HepG2 (cell line): Measurements from ENCODE around the gene GMPR. TPM values are rescaled to one million over a fixed set of nuclear protein-coding genes. Genes with fewer than 3 reads are reported as not detected.

Source experiments
- ATAC-seq: fragments of 200-7000 bp; cut with Tn5 transposase; 3 replicates; pipeline ENCODE4 v1.9.1; 2020; ENCODE audit warnings: mild to moderate bottlenecking, moderate library complexity
- BruUV-seq: library from RNA; stranded (reverse); fragments of 400-500 nt; replicated peaks from 2 replicates; lab custom pipeline; 2021; lab: Mats Ljungman, UMichigan
- CTCF ChIA-PET: fragments of 300-600 bp; formaldehyde crosslinking; extraction: SDS; loops from one replicate; lab custom pipeline; 2021; ENCODE audit warnings: low total read pairs, inconsistent platforms, low intra/inter-chr PET ratio; lab: Yijun Ruan, JAX
- POLR2A ChIA-PET: fragments of 350-600 bp; sonication (Branson Sonifier 250); formaldehyde crosslinking; loops from one replicate; lab custom pipeline; 2020; ENCODE audit warnings: antibody characterized with exemption, inconsistent platforms; lab: Yijun Ruan, JAX
- DNase-seq: peaks from one replicate; pipeline ENCODE4 v3.0.0-alpha.2; 2015; ENCODE audit warnings: low spot score
- FAIRE-seq: peaks from 3 replicates; lab custom pipeline; 2011; peaks lifted over from hg19 to GRCh38; lab: Jason Lieb, UNC
- H2AFZ ChIP-seq: one replicate; pipeline ENCODE4 v1.6.1; 2011; ENCODE audit warnings: low read length, inconsistent platforms
- H3K27ac ChIP-seq: fragments of 300-600 bp; 3 replicates; pipeline ENCODE4 v1.8.0; 2011; ENCODE audit warnings: mixed run types, mild to moderate bottlenecking, mixed read lengths, low read length, inconsistent platforms; ENCODE audit not compliant: insufficient read depth; ENCODE audit errors: extremely low read length
- H3K27me3 ChIP-seq, 2 experiments: fragments of 200-600 bp in 1 of 2; 2 replicates in 1 of 2; 3 replicates in 1 of 2; pipeline versions ENCODE4 v1.6.0 to v1.8.0; 2011; ENCODE audit warnings: low read length in 2 of 2, mild to moderate bottlenecking in 2 of 2, moderate library complexity in 2 of 2, inconsistent platforms in 1 of 2; ENCODE audit not compliant: insufficient read depth in 2 of 2, control insufficient read depth in 1 of 2
- H3K36me3 ChIP-seq, 2 experiments: fragments of 200-600 bp in 1 of 2; replicated peaks in 1 of 2; 2 replicates in 1 of 2; 3 replicates in 1 of 2; pipeline versions ENCODE4 v1.5.1 to v1.8.0; 2011; ENCODE audit warnings: low read length in 2 of 2, inconsistent platforms in 1 of 2; ENCODE audit not compliant: insufficient read depth in 2 of 2, control insufficient read depth in 1 of 2
- H3K4me1 ChIP-seq: 2 replicates; pipeline ENCODE4 v1.5.1; 2012; ENCODE audit warnings: low read length, inconsistent platforms; ENCODE audit not compliant: insufficient read depth
- H3K4me2 ChIP-seq: 2 replicates; pipeline ENCODE4 v1.6.0; 2011; ENCODE audit warnings: low read depth, low read length, inconsistent platforms
- H3K4me3 ChIP-seq, 3 experiments: fragments of 200-600 bp in 1 of 3; sonication (generic), shearing (Covaris generic) in 1 of 3; replicated peaks in 1 of 3; 2 replicates each; pipeline ENCODE4 v1.5.1; 2011 to 2016; ENCODE audit warnings: low read length in 3 of 3, inconsistent platforms in 2 of 3, low read depth in 2 of 3, mild to moderate bottlenecking in 2 of 3, control low read depth in 1 of 3, mixed read lengths in 1 of 3; ENCODE audit not compliant: insufficient read depth in 1 of 3
- H3K79me2 ChIP-seq: one replicate; pipeline ENCODE4 v1.6.1; 2011; ENCODE audit warnings: low read length, inconsistent platforms; ENCODE audit not compliant: insufficient read depth
- H3K9ac ChIP-seq: 2 replicates; pipeline ENCODE4 v1.6.0; 2011; ENCODE audit warnings: mild to moderate bottlenecking, low read depth, low read length, inconsistent platforms; ENCODE audit not compliant: insufficient read depth
- H3K9me3 ChIP-seq: 2 replicates; pipeline ENCODE4 v1.5.1; 2012; ENCODE audit warnings: mild to moderate bottlenecking, low read length
- H4K20me1 ChIP-seq: 2 replicates; pipeline ENCODE4 v1.6.0; 2011; ENCODE audit warnings: inconsistent platforms, mild to moderate bottlenecking, low read length, moderate library complexity; ENCODE audit not compliant: insufficient read depth
- FOXP1 ChIP-seq, 2 experiments: fragments of 450-650 bp in 1 of 2; IDR thresholded peaks; 2 replicates each; pipeline ENCODE4 v1.6.1; 2017 to 2018; ENCODE audit warnings: antibody characterized with exemption in 1 of 2
- HMGXB3 ChIP-seq: sonication (generic); formaldehyde crosslinking; IDR thresholded peaks from 2 replicates; pipeline ENCODE4 v1.4.0; 2020; ENCODE audit warnings: missing genetic modification reagents, borderline replicate concordance
- SOX13 ChIP-seq, 3 experiments: fragments of 450-650 bp in 1 of 3; sonication (generic) in 1 of 3; formaldehyde crosslinking in 1 of 3; IDR thresholded peaks in 2 of 3; conservative IDR thresholded peaks in 1 of 3; 2 replicates each; pipeline versions ENCODE4 v1.5.0 to v1.6.1; 2016 to 2020; ENCODE audit warnings: antibody characterized with exemption in 1 of 3, mild to moderate bottlenecking in 1 of 3, missing compliant biosample characterization in 1 of 3, missing genetic modification reagents in 1 of 3, moderate library complexity in 1 of 3
- TBX2 ChIP-seq: sonication (generic); formaldehyde crosslinking; IDR thresholded peaks from 2 replicates; pipeline ENCODE4 v1.5.0; 2020; ENCODE audit warnings: missing genetic modification reagents, mild to moderate bottlenecking, borderline replicate concordance
- ZNF101 ChIP-seq: sonication (generic); formaldehyde crosslinking; IDR thresholded peaks from 2 replicates; pipeline ENCODE4 v1.4.0; 2020; ENCODE audit warnings: mild to moderate bottlenecking, low read depth, missing genetic modification reagents, borderline replicate concordance
- ZNF512B ChIP-seq: sonication (generic); formaldehyde crosslinking; IDR thresholded peaks from 2 replicates; pipeline ENCODE4 v1.5.1; 2020; ENCODE audit warnings: missing genetic modification reagents, mild to moderate bottlenecking, borderline replicate concordance
- ZNF773 ChIP-seq: sonication (generic); formaldehyde crosslinking; IDR thresholded peaks from 2 replicates; pipeline ENCODE4 v1.4.0; 2020; ENCODE audit warnings: missing genetic modification reagents, borderline replicate concordance
- ZNF788 ChIP-seq: sonication (generic); formaldehyde crosslinking; IDR thresholded peaks from 2 replicates; pipeline ENCODE4 v1.5.0; 2020; ENCODE audit warnings: mild to moderate bottlenecking, missing genetic modification reagents, borderline replicate concordance
- WGBS: methylation state at CpG from one replicate; pipeline ENCODE4 v1.1.6; 2017; ENCODE audit warnings: low lambda C conversion rate; 5-methylcytosine and 5-hydroxymethylcytosine counted together
- in situ Hi-C: cut with HindIII; loops from 2 replicates; pipeline ENCODE4 v1.10.0; 2017; ENCODE audit warnings: low pct_unique_long_range_greater_than_20kb; ENCODE audit not compliant: extremely low pct_ligation_motif_present
- intact Hi-C: fragments of 100-400 bp; cut with micrococcal nuclease; formaldehyde crosslinking; loops from one replicate; pipeline ENCODE4 v1.10.0; 2022; ENCODE audit not compliant: unreplicated experiment
- polyA plus RNA-seq, 8 experiments: library from polyadenylated mRNA; depleted of rRNA in 3 of 8; stranded (reverse) in 7 of 8; unstranded in 1 of 8; fragments of >200 nt; fragmentation: Illumina TruSeq in 4 of 8; extraction: Trizol in 4 of 8; gene quantifications; 2 replicates each; pipeline versions ENCODE4 v1.2.1 to v1.2.3, GENCODE V29; 2011 to 2016; ENCODE audit warnings: low read depth in 4 of 8, missing spikeins in 1 of 8, mixed read lengths in 1 of 8; ENCODE audit not compliant: insufficient read depth in 1 of 8
- total RNA-seq, 5 experiments: library from RNA; depleted of rRNA; stranded (reverse); fragments of >200 nt; fragmentation: Illumina TruSeq; extraction: Trizol; gene quantifications; 2 replicates each; pipeline ENCODE4 v1.2.3, GENCODE V29; 2016; ENCODE audit warnings: low read depth in 1 of 5
- TF ChIP-seq, protein P1 (sequence below): sonication (generic); formaldehyde crosslinking; conservative IDR thresholded peaks from 2 replicates; pipeline ENCODE4 v1.4.0; 2020; ENCODE audit warnings: missing genetic modification reagents
- TF ChIP-seq, protein P2 (sequence below): sonication (generic); formaldehyde crosslinking; IDR thresholded peaks from 2 replicates; pipeline ENCODE4 v1.4.0; 2020; ENCODE audit warnings: missing genetic modification reagents, borderline replicate concordance

The GMPR gene
- total and polyA plus RNA-seq, 2 of the 13 experiments (the other 11 are each of a cell fraction or from before 2014, with no cell fraction given), result not detected

DNA sequence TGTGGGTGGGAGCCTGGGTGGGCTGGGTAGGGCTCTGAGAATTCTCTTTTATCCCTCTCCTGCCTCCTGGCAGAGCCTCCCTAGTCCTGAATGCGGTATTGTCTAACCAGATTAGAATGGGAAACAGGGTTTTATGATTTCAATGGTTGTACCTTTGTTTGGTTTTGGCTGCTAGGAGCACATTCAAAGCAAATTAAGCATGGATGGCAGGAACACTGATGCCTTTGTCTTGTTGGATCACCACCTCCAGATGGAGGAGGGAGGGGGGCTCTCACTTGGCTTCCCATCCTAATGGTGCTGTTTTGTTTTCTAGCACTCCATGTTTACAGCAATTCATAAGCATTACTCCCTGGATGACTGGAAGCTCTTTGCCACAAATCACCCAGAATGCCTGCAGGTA lies 11.6 kb downstream of the GMPR start:
- ATAC-seq, result peak; percentile 47; the same call in 1 of the 3 replicates
- DNase-seq, result peak; percentile 45
- no TSS peak for BruUV-seq
- no peaks in the 10 kb centered on the region for H4K20me1 ChIP-seq
- no peaks in the 10 kb centered on the region for H3K4me1 ChIP-seq
- H3K9me3 ChIP-seq, result no peaks in the 10 kb centered on the region
- ChIA-PET POLR2A (no interaction called here), CTCF (no interaction called here)
- no peak overlapping the region for H3K4me3 ChIP-seq
- intact Hi-C loops (no loop called here), in situ Hi-C loops (no loop called here)
- FAIRE-seq, result no peak
- no peak overlapping the region for H3K4me2 ChIP-seq
- no peaks in the 10 kb centered on the region for H3K36me3 ChIP-seq
- H2AFZ ChIP-seq, result no peak overlapping the region
- no peak overlapping the region for H3K9ac ChIP-seq
- 11% methylated on average over 1 of the region's 1 CpG for WGBS
- no peak overlapping the region for H3K27ac ChIP-seq
- no peaks in the 10 kb centered on the region for H3K79me2 ChIP-seq
- peaks cover 0 to 25% of the 10 kb centered on the region in 2 experiments; a peak in 2 of 5 replicates for H3K27me3 ChIP-seq
- TF ChIP-seq ZNF788 (CRISPR knock-in tag) (no peak), TBX2 (CRISPR knock-in tag) (0 out of 2 replicates have a peak, but pooled peaks have one; percentile 22), ZNF773 (no peak), SOX13 (IDR thresholded peaks at IDR 0.05) (no peak), SOX13 (CRISPR knock-in tag; conservative IDR thresholded peaks at IDR 0.05 in 1 of 2, IDR thresholded peaks at IDR 0.05 in 1 of 2) (peak in 1 of 2 experiments; percentile 67; a peak in 2 of 4 replicates), FOXP1 (IDR thresholded peaks at IDR 0.05) (no peak), FOXP1 (CRISPR knock-in tag; IDR thresholded peaks at IDR 0.05) (no peak), ZNF101 (CRISPR knock-in tag) (no peak), HMGXB3 (CRISPR knock-in tag) (no peak), ZNF512B (CRISPR knock-in tag) (no peak)
- TF ChIP-seq, protein P1, sequence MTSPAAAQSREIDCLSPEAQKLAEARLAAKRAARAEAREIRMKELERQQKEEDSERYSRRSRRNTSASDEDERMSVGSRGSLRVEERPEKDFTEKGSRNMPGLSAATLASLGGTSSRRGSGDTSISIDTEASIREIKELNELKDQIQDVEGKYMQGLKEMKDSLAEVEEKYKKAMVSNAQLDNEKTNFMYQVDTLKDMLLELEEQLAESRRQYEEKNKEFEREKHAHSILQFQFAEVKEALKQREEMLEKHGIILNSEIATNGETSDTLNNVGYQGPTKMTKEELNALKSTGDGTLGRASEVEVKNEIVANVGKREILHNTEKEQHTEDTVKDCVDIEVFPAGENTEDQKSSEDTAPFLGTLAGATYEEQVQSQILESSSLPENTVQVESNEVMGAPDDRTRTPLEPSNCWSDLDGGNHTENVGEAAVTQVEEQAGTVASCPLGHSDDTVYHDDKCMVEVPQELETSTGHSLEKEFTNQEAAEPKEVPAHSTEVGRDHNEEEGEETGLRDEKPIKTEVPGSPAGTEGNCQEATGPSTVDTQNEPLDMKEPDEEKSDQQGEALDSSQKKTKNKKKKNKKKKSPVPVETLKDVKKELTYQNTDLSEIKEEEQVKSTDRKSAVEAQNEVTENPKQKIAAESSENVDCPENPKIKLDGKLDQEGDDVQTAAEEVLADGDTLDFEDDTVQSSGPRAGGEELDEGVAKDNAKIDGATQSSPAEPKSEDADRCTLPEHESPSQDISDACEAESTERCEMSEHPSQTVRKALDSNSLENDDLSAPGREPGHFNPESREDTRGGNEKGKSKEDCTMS, result no peak
- TF ChIP-seq, protein P2, sequence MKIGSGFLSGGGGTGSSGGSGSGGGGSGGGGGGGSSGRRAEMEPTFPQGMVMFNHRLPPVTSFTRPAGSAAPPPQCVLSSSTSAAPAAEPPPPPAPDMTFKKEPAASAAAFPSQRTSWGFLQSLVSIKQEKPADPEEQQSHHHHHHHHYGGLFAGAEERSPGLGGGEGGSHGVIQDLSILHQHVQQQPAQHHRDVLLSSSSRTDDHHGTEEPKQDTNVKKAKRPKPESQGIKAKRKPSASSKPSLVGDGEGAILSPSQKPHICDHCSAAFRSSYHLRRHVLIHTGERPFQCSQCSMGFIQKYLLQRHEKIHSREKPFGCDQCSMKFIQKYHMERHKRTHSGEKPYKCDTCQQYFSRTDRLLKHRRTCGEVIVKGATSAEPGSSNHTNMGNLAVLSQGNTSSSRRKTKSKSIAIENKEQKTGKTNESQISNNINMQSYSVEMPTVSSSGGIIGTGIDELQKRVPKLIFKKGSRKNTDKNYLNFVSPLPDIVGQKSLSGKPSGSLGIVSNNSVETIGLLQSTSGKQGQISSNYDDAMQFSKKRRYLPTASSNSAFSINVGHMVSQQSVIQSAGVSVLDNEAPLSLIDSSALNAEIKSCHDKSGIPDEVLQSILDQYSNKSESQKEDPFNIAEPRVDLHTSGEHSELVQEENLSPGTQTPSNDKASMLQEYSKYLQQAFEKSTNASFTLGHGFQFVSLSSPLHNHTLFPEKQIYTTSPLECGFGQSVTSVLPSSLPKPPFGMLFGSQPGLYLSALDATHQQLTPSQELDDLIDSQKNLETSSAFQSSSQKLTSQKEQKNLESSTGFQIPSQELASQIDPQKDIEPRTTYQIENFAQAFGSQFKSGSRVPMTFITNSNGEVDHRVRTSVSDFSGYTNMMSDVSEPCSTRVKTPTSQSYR (CRISPR knock-in tag), result no peak
